Measurements from ENCODE around the gene GPATCH2L. TPM values are rescaled to one million over a fixed set of nuclear protein-coding genes. Genes with fewer than 3 reads are reported as not detected.

GPATCH2L gene
- total RNA-seq, 1 donor, result 43.8 TPM

GRCh38 chr14:76123426-76124225, 28.1 kb upstream of the GPATCH2L start:
- Histone ChIP-seq H3K27me3 (ENCODE audit: insufficient read depth, low read length) (peaks cover 4% of the 10 kb centered on the region), H4K20me1 (ENCODE audit: insufficient read depth, low read length) (no peaks in the 10 kb centered on the region), H3K4me2 (ENCODE audit: insufficient read depth, low read length) (no peak overlapping the region), H3K79me2 (ENCODE audit: insufficient read depth, low read length) (no peaks in the 10 kb centered on the region), H3K9me3 (ENCODE audit: low read depth, low read length) (no peaks in the 10 kb centered on the region), H3K4me3 (ENCODE audit: insufficient read depth, low read length) (no peak overlapping the region), H3K4me1 (ENCODE audit: insufficient read depth, low read length) (no peaks in the 10 kb centered on the region), H2AFZ (ENCODE audit: low read length) (no peak overlapping the region), H3K27ac (ENCODE audit: low read depth, low read length) (no peak overlapping the region), H3K36me3 (ENCODE audit: insufficient read depth, low read length) (no peaks in the 10 kb centered on the region)
- no peak for TF ChIP-seq CTCF (IDR thresholded peaks at IDR 0.05; ENCODE audit: extremely low read depth, low read depth, low read length)
- DNase-seq (ENCODE audit: insufficient read length, low spot score, missing footprints), result no peak

- DNase-seq (ENCODE audit: insufficient read length, low spot score, missing footprints), result no peak
- Histone ChIP-seq H3K9me3 (ENCODE audit: low read depth, low read length) (no peaks in the 10 kb centered on the region), H3K79me2 (ENCODE audit: insufficient read depth, low read length) (no peaks in the 10 kb centered on the region), H3K27ac (ENCODE audit: low read depth, low read length) (no peak overlapping the region), H3K4me3 (ENCODE audit: insufficient read depth, low read length) (no peak overlapping the region), H3K27me3 (ENCODE audit: insufficient read depth, low read length) (peaks cover 4% of the 10 kb centered on the region), H2AFZ (ENCODE audit: low read length) (no peak overlapping the region), H3K36me3 (ENCODE audit: insufficient read depth, low read length) (no peaks in the 10 kb centered on the region), H3K4me1 (ENCODE audit: insufficient read depth, low read length) (no peaks in the 10 kb centered on the region), H4K20me1 (ENCODE audit: insufficient read depth, low read length) (no peaks in the 10 kb centered on the region), H3K4me2 (ENCODE audit: insufficient read depth, low read length) (no peak overlapping the region)
- TF ChIP-seq CTCF (IDR thresholded peaks at IDR 0.05; ENCODE audit: extremely low read depth, low read depth, low read length), result no peak
These were observed 26.2 kb upstream of the GPATCH2L start for GRCh38 chr14:76125511-76125910.

- no peak for TF ChIP-seq CTCF (IDR thresholded peaks at IDR 0.05; ENCODE audit: extremely low read depth, low read depth, low read length)
- Histone ChIP-seq H3K4me1 (ENCODE audit: insufficient read depth, low read length) (no peaks in the 10 kb centered on the region), H3K27me3 (ENCODE audit: insufficient read depth, low read length) (peaks cover 8% of the 10 kb centered on the region), H3K27ac (ENCODE audit: low read depth, low read length) (no peak overlapping the region), H4K20me1 (ENCODE audit: insufficient read depth, low read length) (no peaks in the 10 kb centered on the region), H3K9me3 (ENCODE audit: low read depth, low read length) (no peaks in the 10 kb centered on the region), H3K36me3 (ENCODE audit: insufficient read depth, low read length) (no peaks in the 10 kb centered on the region), H3K79me2 (ENCODE audit: insufficient read depth, low read length) (no peaks in the 10 kb centered on the region), H3K4me3 (ENCODE audit: insufficient read depth, low read length) (no peak overlapping the region), H3K4me2 (ENCODE audit: insufficient read depth, low read length) (no peak overlapping the region), H2AFZ (ENCODE audit: low read length) (no peak overlapping the region)
- DNase-seq (ENCODE audit: insufficient read length, low spot score, missing footprints), result peak; percentile 75
These were observed 25.6 kb upstream of the GPATCH2L start for GRCh38 chr14:76126076-76126475.

GRCh38 chr14:76129851-76130576, 21.7 kb upstream of the GPATCH2L start:
- Histone ChIP-seq H3K36me3 (ENCODE audit: insufficient read depth, low read length) (no peaks in the 10 kb centered on the region), H3K79me2 (ENCODE audit: insufficient read depth, low read length) (no peaks in the 10 kb centered on the region), H3K4me1 (ENCODE audit: insufficient read depth, low read length) (no peaks in the 10 kb centered on the region), H3K9me3 (ENCODE audit: low read depth, low read length) (no peaks in the 10 kb centered on the region), H3K27ac (ENCODE audit: low read depth, low read length) (no peak overlapping the region), H3K27me3 (ENCODE audit: insufficient read depth, low read length) (peaks cover 5% of the 10 kb centered on the region), H4K20me1 (ENCODE audit: insufficient read depth, low read length) (no peaks in the 10 kb centered on the region), H2AFZ (ENCODE audit: low read length) (no peak overlapping the region), H3K4me2 (ENCODE audit: insufficient read depth, low read length) (no peak overlapping the region), H3K4me3 (ENCODE audit: insufficient read depth, low read length) (no peak overlapping the region)
- DNase-seq (ENCODE audit: insufficient read length, low spot score, missing footprints), result no peak
- no peak for TF ChIP-seq CTCF (IDR thresholded peaks at IDR 0.05; ENCODE audit: extremely low read depth, low read depth, low read length)
